Lower leg skin (tissue), 4 donors: ENCODE measurements around the gene KCMF1. TPM values are rescaled to one million over a fixed set of nuclear protein-coding genes. Genes with fewer than 3 reads are reported as not detected.
"Not testable (repeated sequence)": the region's sequence is repeated elsewhere in the genome, so short reads cannot be mapped to it uniquely, and the experiment has no call there.

Source experiments
- DNase-seq, 2 donors: peaks; one replicate each; pipeline ENCODE4 v3.0.0-alpha.2; 2019; ENCODE audit warnings: low spot score in 2 of 2
- H3K4me3 ChIP-seq: fragments of 200-600 bp; sonication (generic); 2 replicates; pipeline ENCODE4 v1.5.1; 2017; ENCODE audit warnings: mild to moderate bottlenecking, low read depth; ENCODE audit not compliant: poor library complexity, severe bottlenecking
- POLR2A ChIP-seq, 2 donors: fragments of 450-650 bp; IDR thresholded peaks; one replicate each; pipeline ENCODE4 v1.6.1; 2016 to 2017; ENCODE audit warnings: antibody characterized with exemption in 2 of 2, mild to moderate bottlenecking in 1 of 2, moderate library complexity in 1 of 2
- WGBS, 2 donors: methylation state at CpG; one replicate each; pipeline ENCODE4 v1.1.5; 2018; 5-methylcytosine and 5-hydroxymethylcytosine counted together
- intact Hi-C: fragments of 100-400 bp; cut with DNase I; formaldehyde crosslinking; loops from one replicate; pipeline ENCODE4 v1.15.0; 2023; ENCODE audit warnings: low total_unique reads
- total RNA-seq, 4 donors: library from RNA; depleted of rRNA; stranded (reverse); fragments of >200 nt; gene quantifications; one replicate each; pipeline ENCODE4 v1.1.0, GENCODE V29; 2016
- TF ChIP-seq, protein P1 (sequence below), 3 donors: fragments of 450-650 bp; IDR thresholded peaks; one replicate each; pipeline ENCODE4 v1.5.1; 2016; ENCODE audit warnings: antibody characterized with exemption in 3 of 3, mild to moderate bottlenecking in 3 of 3, moderate library complexity in 2 of 3

The KCMF1 gene
- total RNA-seq, 4 donors from 2014 or later = 35.2 to 51.7 (median 39.9) TPM

DNA sequence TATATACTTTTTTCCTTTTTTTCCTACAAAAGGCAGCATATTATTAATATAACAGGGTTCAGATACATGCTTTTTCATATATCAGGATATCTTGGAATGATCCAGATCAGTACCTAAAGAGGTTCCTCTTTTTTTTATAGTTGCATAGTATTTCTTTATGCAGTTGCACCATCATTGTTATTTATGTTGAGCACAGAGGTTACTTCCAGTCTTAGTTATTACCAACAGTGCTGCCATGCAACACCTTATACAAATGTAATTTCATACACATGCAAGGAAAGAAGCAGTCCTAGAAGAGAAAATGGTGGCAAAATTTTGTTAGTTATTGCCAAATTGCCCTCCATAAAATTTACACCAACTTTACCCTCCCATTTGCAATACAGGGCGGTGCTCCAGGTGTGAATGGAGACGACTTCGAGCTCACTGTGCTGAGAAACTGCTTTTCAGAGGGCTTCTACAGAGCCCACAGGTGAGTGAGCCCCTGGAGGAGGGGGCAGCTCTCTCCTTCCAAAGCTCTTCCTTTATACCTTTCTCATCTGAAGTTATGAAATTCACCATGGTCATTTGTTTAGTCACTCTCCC is 30.0 kb upstream of the KCMF1 start:
- H3K4me3 ChIP-seq = no peak overlapping the region
- TF ChIP-seq POLR2A (IDR thresholded peaks at IDR 0.05) = no peak
- TF ChIP-seq, protein P1, sequence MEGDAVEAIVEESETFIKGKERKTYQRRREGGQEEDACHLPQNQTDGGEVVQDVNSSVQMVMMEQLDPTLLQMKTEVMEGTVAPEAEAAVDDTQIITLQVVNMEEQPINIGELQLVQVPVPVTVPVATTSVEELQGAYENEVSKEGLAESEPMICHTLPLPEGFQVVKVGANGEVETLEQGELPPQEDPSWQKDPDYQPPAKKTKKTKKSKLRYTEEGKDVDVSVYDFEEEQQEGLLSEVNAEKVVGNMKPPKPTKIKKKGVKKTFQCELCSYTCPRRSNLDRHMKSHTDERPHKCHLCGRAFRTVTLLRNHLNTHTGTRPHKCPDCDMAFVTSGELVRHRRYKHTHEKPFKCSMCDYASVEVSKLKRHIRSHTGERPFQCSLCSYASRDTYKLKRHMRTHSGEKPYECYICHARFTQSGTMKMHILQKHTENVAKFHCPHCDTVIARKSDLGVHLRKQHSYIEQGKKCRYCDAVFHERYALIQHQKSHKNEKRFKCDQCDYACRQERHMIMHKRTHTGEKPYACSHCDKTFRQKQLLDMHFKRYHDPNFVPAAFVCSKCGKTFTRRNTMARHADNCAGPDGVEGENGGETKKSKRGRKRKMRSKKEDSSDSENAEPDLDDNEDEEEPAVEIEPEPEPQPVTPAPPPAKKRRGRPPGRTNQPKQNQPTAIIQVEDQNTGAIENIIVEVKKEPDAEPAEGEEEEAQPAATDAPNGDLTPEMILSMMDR (IDR thresholded peaks at IDR 0.05) = no peak
- intact Hi-C loops = no loop called here
- no peak for DNase-seq
- WGBS, 2 donors = 88 to 89% methylated on average over 3 of the region's 3 CpGs

DNA sequence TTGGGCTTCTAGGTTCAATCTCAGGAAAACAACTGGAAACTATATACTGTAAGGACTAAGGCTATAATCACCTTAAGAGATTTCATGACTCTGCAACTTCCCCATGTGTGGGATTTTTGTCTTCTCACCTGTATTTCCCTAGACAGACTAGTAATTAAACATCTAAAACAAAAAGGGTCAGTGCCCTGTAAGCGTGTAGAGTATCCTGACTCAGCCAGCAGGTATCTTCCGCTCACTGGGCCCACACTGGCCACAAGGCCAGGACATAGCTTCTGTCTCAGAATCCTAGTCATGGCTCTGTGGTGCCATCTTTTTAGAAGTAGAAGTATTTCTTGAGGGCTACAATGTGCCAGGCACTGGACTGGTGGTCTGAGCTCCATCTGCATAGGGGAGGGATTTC is 28.8 kb upstream of the KCMF1 start:
- no peak for DNase-seq
- TF ChIP-seq, protein P1 (IDR thresholded peaks at IDR 0.05) = no peak
- no peak for TF ChIP-seq POLR2A (IDR thresholded peaks at IDR 0.05)
- 95 to 100% methylated on average over 2 of the region's 2 CpGs for WGBS, 2 donors
- intact Hi-C loops = no loop called here
- no peak overlapping the region for H3K4me3 ChIP-seq

- 88 to 93% methylated on average over 4 of the region's 4 CpGs for WGBS, 2 donors
Measured at GRCh38 chr2:84942964-84943421, 28.0 kb upstream of the KCMF1 start.

GRCh38 chr2:84944295-84944909 is 26.6 kb upstream of the KCMF1 start:
- no peak for DNase-seq
- intact Hi-C loops = no loop called here
- no peak overlapping the region for H3K4me3 ChIP-seq
- TF ChIP-seq, protein P1 (IDR thresholded peaks at IDR 0.05) = no peak
- TF ChIP-seq POLR2A (IDR thresholded peaks at IDR 0.05) = no peak
- 88 to 91% methylated on average over 7 of the region's 7 CpGs for WGBS, 2 donors

More at GRCh38 chr2:84942964-84943421, 28.0 kb upstream of the KCMF1 start:
- intact Hi-C loops = no loop called here
- DNase-seq = no peak
- no peak overlapping the region for H3K4me3 ChIP-seq
- TF ChIP-seq, protein P1 (IDR thresholded peaks at IDR 0.05) = no peak
- TF ChIP-seq POLR2A (IDR thresholded peaks at IDR 0.05) = no peak

DNA sequence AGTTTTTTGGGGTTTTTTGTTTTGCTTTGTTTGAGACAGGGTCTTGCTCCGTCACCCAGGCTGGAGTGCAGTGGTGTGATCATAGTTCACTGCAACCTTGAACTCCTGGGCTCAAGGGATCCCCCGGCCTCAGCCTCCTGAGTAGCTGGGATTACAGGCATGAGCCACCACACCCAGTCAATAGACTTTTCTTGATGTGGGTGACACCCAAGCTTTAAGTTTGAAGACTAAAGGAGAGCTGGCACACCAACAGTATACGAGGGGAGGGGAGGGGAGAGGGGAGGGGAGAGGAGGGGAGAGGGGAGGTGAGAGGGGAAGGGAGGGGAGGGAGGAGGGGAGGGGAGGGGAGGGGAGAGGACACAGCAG is 25.1 kb upstream of the KCMF1 start:
- intact Hi-C loops, H3K4me3 ChIP-seq, DNase-seq: not testable (repeated sequence)
- WGBS, 2 donors = 70 to 73% methylated on average over 3 of the region's 3 CpGs

- WGBS, 2 donors = 57% methylated on average over 12 of the region's 12 CpGs
- H3K4me3 ChIP-seq = no peak overlapping the region
- intact Hi-C loops = no loop called here
Measured at GRCh38 chr2:84946204-84947009, 24.6 kb upstream of the KCMF1 start.

More at GRCh38 chr2:84946204-84947009, 24.6 kb upstream of the KCMF1 start:
- DNase-seq = no peak
- TF ChIP-seq, protein P1 (IDR thresholded peaks at IDR 0.05) = no peak
- no peak for TF ChIP-seq POLR2A (IDR thresholded peaks at IDR 0.05)
